Nephron (organoid): Measurements from ENCODE around the gene AFAP1.

Experiments used
- H3K27ac Mint-ChIP-seq, 3 experiments: 2 replicates each; pipeline ENCODE4 v1.8.0; 2020; ENCODE audit warnings: mixed read lengths in 3 of 3, mild to moderate bottlenecking in 2 of 3, moderate library complexity in 1 of 3
- H3K27me3 Mint-ChIP-seq: 2 replicates; pipeline ENCODE4 v1.8.0; 2021; ENCODE audit warnings: low read depth, mild to moderate bottlenecking, moderate library complexity, mixed read lengths
- H3K36me3 Mint-ChIP-seq: 2 replicates; pipeline ENCODE4 v1.8.0; 2020; ENCODE audit warnings: low read depth, mixed read lengths
- H3K4me1 Mint-ChIP-seq: 2 replicates; pipeline ENCODE4 v1.8.0; 2020; ENCODE audit warnings: mixed read lengths
- H3K4me3 Mint-ChIP-seq, 3 experiments: 2 replicates each; pipeline ENCODE4 v1.8.0; 2020; ENCODE audit warnings: mild to moderate bottlenecking in 3 of 3, mixed read lengths in 3 of 3, moderate library complexity in 2 of 3
- H3K9me3 Mint-ChIP-seq: 2 replicates; pipeline ENCODE4 v1.8.0; 2020; ENCODE audit warnings: mixed read lengths
- CTCF ChIP-seq, 3 experiments: fragments of 200-600 bp; sonication (generic); IDR thresholded peaks; one replicate each; pipeline ENCODE4 v1.5.0; 2021; ENCODE audit warnings: antibody characterized with exemption in 3 of 3; ENCODE audit not compliant: unreplicated experiment in 3 of 3

The AFAP1 gene

DNA sequence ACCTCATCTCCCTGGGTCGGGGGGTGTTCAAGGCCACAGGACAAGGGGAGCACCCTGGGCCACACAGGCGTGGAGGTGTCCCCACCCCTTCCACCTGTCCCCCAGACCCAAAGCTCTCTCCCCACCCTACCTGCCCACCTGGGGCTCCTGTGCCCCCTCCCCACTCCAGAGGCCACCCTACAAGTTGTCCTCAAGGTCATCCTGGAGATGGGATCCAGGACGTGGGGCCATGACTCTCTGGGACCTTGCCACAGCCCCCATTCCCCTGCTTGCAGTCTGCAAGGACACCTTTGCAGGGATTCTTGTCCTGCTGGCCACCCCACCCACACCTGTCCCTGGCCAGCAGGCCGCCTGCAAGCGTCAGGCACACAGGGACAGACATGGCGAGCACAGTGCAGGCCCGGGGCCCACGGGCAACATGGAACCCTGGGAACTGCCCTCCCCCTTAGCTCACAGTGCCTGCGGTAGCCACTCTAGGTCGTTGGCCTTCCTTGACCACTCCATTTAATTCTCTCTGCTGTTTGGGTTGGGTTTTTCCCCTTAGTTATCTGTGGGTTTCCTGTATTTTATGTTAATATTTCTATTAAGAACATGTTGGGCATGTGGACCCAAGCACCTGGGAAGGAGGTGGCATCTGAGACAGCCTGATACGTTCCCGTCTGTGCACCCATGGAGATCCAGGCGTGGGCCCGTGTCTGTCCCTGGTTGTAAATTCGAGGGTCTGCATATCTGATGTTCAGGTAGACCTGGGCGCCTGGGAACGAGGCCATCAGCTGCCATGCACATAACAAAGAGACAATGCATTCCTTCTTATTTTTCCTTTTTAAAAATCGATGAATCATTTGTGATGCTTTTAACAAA, 197.5 kb downstream of the AFAP1 start:
- no peak for TF ChIP-seq CTCF (IDR thresholded peaks at IDR 0.05; ENCODE audit: unreplicated experiment in 3 of 3)
- Mint-ChIP-seq H3K4me3 (no peak overlapping the region), H3K4me1 (peaks cover 5% of the 10 kb centered on the region), H3K27me3 (peaks cover 17% of the 10 kb centered on the region), H3K27ac (no peak overlapping the region), H3K9me3 (no peaks in the 10 kb centered on the region), H3K36me3 (peaks cover 3% of the 10 kb centered on the region)

GRCh38 chr4:7740866-7741525, 198.7 kb downstream of the AFAP1 start:
- Mint-ChIP-seq H3K27ac (no peak overlapping the region), H3K27me3 (peaks cover 12% of the 10 kb centered on the region), H3K36me3 (peaks cover 3% of the 10 kb centered on the region)

DNA sequence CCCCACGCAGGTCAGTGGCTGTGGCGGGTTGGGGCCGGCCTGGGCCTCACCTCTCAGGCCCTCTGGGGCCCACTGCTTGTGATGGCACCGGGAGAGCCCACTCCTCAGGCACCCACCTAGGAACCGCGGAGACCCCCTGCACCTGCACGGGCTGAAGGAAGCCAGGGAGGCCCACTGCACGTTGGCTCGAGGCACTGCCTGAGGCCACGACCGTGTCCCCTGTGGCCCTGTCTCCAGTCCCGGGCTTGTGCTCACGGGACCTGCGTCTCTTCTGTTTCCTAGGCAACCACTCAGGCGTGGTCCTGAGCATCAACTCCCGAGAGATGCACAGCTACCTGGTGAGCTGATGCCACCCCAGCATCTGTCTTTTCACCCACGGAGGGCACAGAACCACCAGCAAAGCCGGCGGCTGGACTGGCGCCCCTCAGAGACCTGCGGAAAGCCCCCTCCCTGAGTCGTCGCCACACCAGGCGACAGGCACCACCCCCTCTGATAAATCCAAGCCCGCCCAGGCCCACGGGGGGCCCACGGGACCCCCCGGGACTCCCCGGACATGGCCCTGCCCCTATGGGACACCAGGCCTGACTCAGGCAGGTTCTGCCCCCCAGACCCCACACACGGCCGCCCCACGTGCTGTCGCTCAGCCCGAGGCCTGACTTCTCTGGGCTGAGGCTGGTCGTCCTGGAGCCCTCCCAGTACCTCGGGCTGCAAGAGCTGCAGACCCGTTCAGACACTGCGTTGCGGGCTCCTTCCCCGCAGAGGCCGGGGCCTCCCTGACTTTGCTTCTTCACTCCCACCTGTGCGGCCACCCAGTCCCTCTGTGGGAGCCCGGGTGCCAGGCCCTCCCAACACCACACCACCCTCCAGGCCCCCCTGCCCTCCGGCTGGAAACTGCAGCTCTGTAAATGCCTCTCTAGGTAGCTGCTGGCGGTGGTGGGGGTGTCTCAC, 199.5 kb downstream of the AFAP1 start:
- peaks cover 3% of the 10 kb centered on the region for H3K36me3 Mint-ChIP-seq
- peaks cover 8% of the 10 kb centered on the region for H3K27me3 Mint-ChIP-seq
- TF ChIP-seq CTCF (IDR thresholded peaks at IDR 0.05; ENCODE audit: unreplicated experiment in 3 of 3) = no peak
- H3K27ac Mint-ChIP-seq = no peak overlapping the region
- H3K4me3 Mint-ChIP-seq = no peak overlapping the region
- H3K4me1 Mint-ChIP-seq = no peaks in the 10 kb centered on the region
- H3K9me3 Mint-ChIP-seq = no peaks in the 10 kb centered on the region

More at GRCh38 chr4:7740866-7741525, 198.7 kb downstream of the AFAP1 start:
- Mint-ChIP-seq H3K9me3 (no peaks in the 10 kb centered on the region), H3K4me3 (no peak overlapping the region), H3K4me1 (no peaks in the 10 kb centered on the region)
- no peak for TF ChIP-seq CTCF (IDR thresholded peaks at IDR 0.05; ENCODE audit: unreplicated experiment in 3 of 3)

- Mint-ChIP-seq H3K4me1 (no peaks in the 10 kb centered on the region), H3K27ac (no peak overlapping the region), H3K36me3 (peaks cover 3% of the 10 kb centered on the region), H3K27me3 (peaks cover 4% of the 10 kb centered on the region), H3K9me3 (no peaks in the 10 kb centered on the region), H3K4me3 (no peak overlapping the region)
- TF ChIP-seq CTCF (IDR thresholded peaks at IDR 0.05; ENCODE audit: unreplicated experiment in 3 of 3) = no peak
These were observed 200.4 kb downstream of the AFAP1 start for GRCh38 chr4:7739077-7739917.

DNA sequence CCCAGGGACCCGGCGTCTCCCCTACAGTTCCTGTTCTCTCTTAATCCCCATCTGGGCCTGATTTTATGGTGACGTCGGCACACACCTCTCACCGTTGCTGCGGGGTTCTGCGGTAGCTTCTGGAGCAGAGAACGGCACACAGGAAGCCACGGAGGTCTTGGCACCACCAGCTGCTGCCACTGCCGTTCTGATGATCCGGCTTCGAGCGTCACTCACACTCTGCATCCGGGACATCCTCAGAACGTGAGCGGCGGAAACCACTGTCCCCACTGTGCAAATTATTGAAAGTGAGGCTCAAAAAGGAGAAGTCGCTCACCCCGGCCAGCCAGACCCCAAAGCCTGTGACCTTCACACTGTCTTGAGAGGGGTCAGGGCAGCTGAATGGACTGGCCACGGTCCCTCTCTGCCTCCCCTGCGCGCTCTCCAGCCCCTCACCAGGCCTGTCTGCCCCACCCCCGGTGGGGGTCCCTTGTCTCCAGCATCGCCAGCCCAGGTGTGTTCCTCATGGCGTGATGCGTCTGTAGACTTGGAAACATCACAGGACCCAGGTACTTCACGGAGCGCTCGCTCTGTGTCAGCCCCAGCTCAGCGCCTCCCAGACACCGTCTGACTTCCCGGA, 201.1 kb downstream of the AFAP1 start:
- H3K9me3 Mint-ChIP-seq = no peaks in the 10 kb centered on the region
- H3K4me3 Mint-ChIP-seq = no peak overlapping the region
- peaks cover 1% of the 10 kb centered on the region for H3K27me3 Mint-ChIP-seq
- peaks cover 3% of the 10 kb centered on the region for H3K36me3 Mint-ChIP-seq
- TF ChIP-seq CTCF (IDR thresholded peaks at IDR 0.05; ENCODE audit: unreplicated experiment in 3 of 3) = no peak
- no peak overlapping the region for H3K27ac Mint-ChIP-seq
- no peaks in the 10 kb centered on the region for H3K4me1 Mint-ChIP-seq
